Smooth muscle cell (in vitro differentiated cells): Measurements from ENCODE around the gene SLC13A3. TPM values are rescaled to one million over a fixed set of nuclear protein-coding genes. Genes with fewer than 3 reads are reported as not detected.

Experiments
- DNase-seq: peaks from one replicate; lab custom pipeline; 2025; ENCODE audit not compliant: unreplicated experiment; lab: John Stamatoyannopoulos, UW
- H2AFZ ChIP-seq: fragments of 200-600 bp; sonication (generic); 2 replicates; pipeline ENCODE4 v1.6.0; 2016; ENCODE audit warnings: antibody characterized with exemption, low read depth, mild to moderate bottlenecking
- H3F3A ChIP-seq: fragments of 200-600 bp; sonication (generic); 2 replicates; pipeline ENCODE4 v1.6.0; 2017; ENCODE audit warnings: antibody characterized with exemption, low read depth
- H3K27ac ChIP-seq: fragments of 200-600 bp; sonication (generic); 2 replicates; pipeline ENCODE4 v1.5.1; 2016; ENCODE audit warnings: low read depth, mild to moderate bottlenecking
- H3K27me3 ChIP-seq: fragments of 200-600 bp; sonication (generic); 2 replicates; pipeline ENCODE4 v1.6.1; 2016; ENCODE audit warnings: low read depth, mild to moderate bottlenecking
- H3K36me3 ChIP-seq: fragments of 200-600 bp; sonication (generic); 2 replicates; pipeline ENCODE4 v1.5.1; 2016; ENCODE audit warnings: low read depth
- H3K4me1 ChIP-seq: fragments of 200-600 bp; sonication (generic); 2 replicates; pipeline ENCODE4 v1.5.1; 2016; ENCODE audit warnings: low read depth
- H3K4me2 ChIP-seq: fragments of 200-600 bp; sonication (generic); 2 replicates; pipeline ENCODE4 v1.6.0; 2016; ENCODE audit warnings: mild to moderate bottlenecking
- H3K4me3 ChIP-seq: fragments of 200-600 bp; sonication (generic); 2 replicates; pipeline ENCODE4 v1.5.1; 2016; ENCODE audit warnings: mild to moderate bottlenecking
- H3K79me2 ChIP-seq: fragments of 200-600 bp; sonication (generic); 2 replicates; pipeline ENCODE4 v1.6.0; 2016; ENCODE audit warnings: low read depth, mild to moderate bottlenecking
- H3K9ac ChIP-seq: fragments of 200-600 bp; sonication (generic); 2 replicates; pipeline ENCODE4 v1.6.0; 2016; ENCODE audit warnings: low read depth
- H3K9me3 ChIP-seq: fragments of 200-600 bp; sonication (generic); replicated peaks from 2 replicates; pipeline ENCODE4 v1.5.1; 2016; ENCODE audit warnings: low read depth
- H4K20me1 ChIP-seq: fragments of 200-600 bp; sonication (generic); 2 replicates; pipeline ENCODE4 v1.6.0; 2016; ENCODE audit warnings: low read depth
- WGBS: methylation state at CpG from one replicate; pipeline ENCODE4 v1.1.7; 2016; ENCODE audit warnings: low lambda C conversion rate; 5-methylcytosine and 5-hydroxymethylcytosine counted together
- polyA plus RNA-seq: library from polyadenylated mRNA; unstranded; fragments of >200 nt; fragmentation: Nextera tagmentation; extraction: Ambion mirVana; gene quantifications from 2 replicates; pipeline ENCODE4 v1.2.1, GENCODE V29; 2016
- total RNA-seq: library from RNA; depleted of rRNA; stranded (reverse); fragments of >200 nt; gene quantifications from 2 replicates; pipeline ENCODE4 v1.2.3, GENCODE V29; 2014
- TF ChIP-seq, protein P1 (sequence below): fragments of 200-600 bp; sonication (generic); IDR thresholded peaks from 2 replicates; pipeline ENCODE4 v1.5.1; 2017; ENCODE audit warnings: borderline replicate concordance, mild to moderate bottlenecking, antibody characterized with exemption; ENCODE audit not compliant: insufficient read depth, poor library complexity, severe bottlenecking

SLC13A3 gene
- total and polyA plus RNA-seq, 2 experiments from 2014 or later = 6.4 to 7.7 TPM

GRCh38 chr20:46566125-46566524 is 85.1 kb downstream of the SLC13A3 start:
- DNase-seq = no peak
- Histone ChIP-seq H3K36me3 (no peaks in the 10 kb centered on the region), H3K4me3 (no peak overlapping the region), H3K4me1 (peaks cover 11% of the 10 kb centered on the region), H3K27me3 (no peaks in the 10 kb centered on the region), H4K20me1 (no peaks in the 10 kb centered on the region), H3K4me2 (no peak overlapping the region), H3K9me3 (no peaks in the 10 kb centered on the region), H3F3A (no peaks in the 10 kb centered on the region), H3K9ac (no peak overlapping the region), H3K79me2 (no peaks in the 10 kb centered on the region), H2AFZ (no peak overlapping the region), H3K27ac (no peak overlapping the region)
- 89% methylated on average over 10 of the region's 10 CpGs for WGBS
- TF ChIP-seq, protein P1, sequence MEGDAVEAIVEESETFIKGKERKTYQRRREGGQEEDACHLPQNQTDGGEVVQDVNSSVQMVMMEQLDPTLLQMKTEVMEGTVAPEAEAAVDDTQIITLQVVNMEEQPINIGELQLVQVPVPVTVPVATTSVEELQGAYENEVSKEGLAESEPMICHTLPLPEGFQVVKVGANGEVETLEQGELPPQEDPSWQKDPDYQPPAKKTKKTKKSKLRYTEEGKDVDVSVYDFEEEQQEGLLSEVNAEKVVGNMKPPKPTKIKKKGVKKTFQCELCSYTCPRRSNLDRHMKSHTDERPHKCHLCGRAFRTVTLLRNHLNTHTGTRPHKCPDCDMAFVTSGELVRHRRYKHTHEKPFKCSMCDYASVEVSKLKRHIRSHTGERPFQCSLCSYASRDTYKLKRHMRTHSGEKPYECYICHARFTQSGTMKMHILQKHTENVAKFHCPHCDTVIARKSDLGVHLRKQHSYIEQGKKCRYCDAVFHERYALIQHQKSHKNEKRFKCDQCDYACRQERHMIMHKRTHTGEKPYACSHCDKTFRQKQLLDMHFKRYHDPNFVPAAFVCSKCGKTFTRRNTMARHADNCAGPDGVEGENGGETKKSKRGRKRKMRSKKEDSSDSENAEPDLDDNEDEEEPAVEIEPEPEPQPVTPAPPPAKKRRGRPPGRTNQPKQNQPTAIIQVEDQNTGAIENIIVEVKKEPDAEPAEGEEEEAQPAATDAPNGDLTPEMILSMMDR = no peak

GRCh38 chr20:46564241-46564957 is 86.9 kb downstream of the SLC13A3 start:
- Histone ChIP-seq H3K79me2 (no peaks in the 10 kb centered on the region), H4K20me1 (no peaks in the 10 kb centered on the region), H3K36me3 (no peaks in the 10 kb centered on the region), H2AFZ (no peak overlapping the region), H3K9ac (no peak overlapping the region), H3F3A (no peaks in the 10 kb centered on the region), H3K27ac (no peak overlapping the region), H3K4me2 (no peak overlapping the region), H3K27me3 (no peaks in the 10 kb centered on the region), H3K4me1 (peaks cover 11% of the 10 kb centered on the region), H3K4me3 (no peak overlapping the region), H3K9me3 (no peaks in the 10 kb centered on the region)
- WGBS = 76% methylated on average over 7 of the region's 7 CpGs
- TF ChIP-seq, protein P1 = no peak
- no peak for DNase-seq

- Histone ChIP-seq H3K27ac (no peak overlapping the region), H3K4me3 (no peak overlapping the region), H4K20me1 (no peaks in the 10 kb centered on the region), H3K4me1 (peaks cover 15% of the 10 kb centered on the region), H3K27me3 (no peaks in the 10 kb centered on the region), H3F3A (no peaks in the 10 kb centered on the region), H3K79me2 (no peaks in the 10 kb centered on the region), H3K9me3 (no peaks in the 10 kb centered on the region), H3K4me2 (no peak overlapping the region), H3K36me3 (no peaks in the 10 kb centered on the region), H2AFZ (no peak overlapping the region), H3K9ac (no peak overlapping the region)
- TF ChIP-seq, protein P1 = no peak
- no peak for DNase-seq
- 96% methylated on average over 2 of the region's 2 CpGs for WGBS
Measured at GRCh38 chr20:46563860-46564221, 87.4 kb downstream of the SLC13A3 start.
